Measurements from ENCODE around the gene GPATCH8. TPM values are rescaled to one million over a fixed set of nuclear protein-coding genes. Genes with fewer than 3 reads are reported as not detected.

The GPATCH8 gene
- total and polyA plus RNA-seq, 2 donors (not counting 3 experiments of a cell fraction or from before 2014, with no cell fraction given) = 14.6 to 35.3 TPM

- intact Hi-C loops (cut with micrococcal nuclease) (no loop called here), dilution Hi-C loops (cut with MboI; ENCODE audit: extremely low pct_ligation_motif_present, low sequenced_read_pairs) (no loop called here)
- DNase-seq (ENCODE audit: low read depth, low spot score) = no peak
- FAIRE-seq = no peak
- H3K36me3 ChIP-seq (ENCODE audit: control insufficient read depth in 2 of 2, extremely low read depth in 1 of 2, insufficient read depth in 2 of 2, low read length in 2 of 2) = peaks cover 8 to 25% of the 10 kb centered on the region in 2 experiments
- H4K20me1 ChIP-seq (replicated peaks; ENCODE audit: control insufficient read depth, extremely low read depth, insufficient read depth, low read length) = no peaks in the 10 kb centered on the region
- ChIA-PET CTCF (interaction anchor here (1.0 to 9.2 kb wide), 3 partner anchors 48 to 126 kb away, joined by 3 to 86 read pairs (median 5); no protein-coding TSS in a partner anchor), POLR2A (no interaction called here)
- no peak overlapping the region for H3K9ac ChIP-seq (replicated peaks; ENCODE audit: extremely low read depth, insufficient read depth, low read length)
- BruUV-seq (replicated peaks) = TSS peak; percentile 3
- no peaks in the 10 kb centered on the region for H3K79me2 ChIP-seq (ENCODE audit: control insufficient read depth, insufficient read depth, low read length)
- no peaks in the 10 kb centered on the region for H3K27me3 ChIP-seq (ENCODE audit: control insufficient read depth in 2 of 2, insufficient read depth in 2 of 2, low read length in 2 of 2)
- H3K4me1 ChIP-seq (ENCODE audit: control insufficient read depth, extremely low read depth, insufficient read depth, low read length) = no peaks in the 10 kb centered on the region
- no peak for TF ChIP-seq GATA2 (IDR thresholded peaks at IDR 0.05; ENCODE audit: insufficient read depth, insufficient read length, low read depth, low read length)
- no peak for TF ChIP-seq JUN (IDR thresholded peaks at IDR 0.05; ENCODE audit: borderline replicate concordance, insufficient read depth, insufficient read length, low read depth)
- no peak for TF ChIP-seq FOS (IDR thresholded peaks at IDR 0.05; ENCODE audit: borderline replicate concordance, insufficient read depth, low read length)
- TF ChIP-seq, protein P1, sequence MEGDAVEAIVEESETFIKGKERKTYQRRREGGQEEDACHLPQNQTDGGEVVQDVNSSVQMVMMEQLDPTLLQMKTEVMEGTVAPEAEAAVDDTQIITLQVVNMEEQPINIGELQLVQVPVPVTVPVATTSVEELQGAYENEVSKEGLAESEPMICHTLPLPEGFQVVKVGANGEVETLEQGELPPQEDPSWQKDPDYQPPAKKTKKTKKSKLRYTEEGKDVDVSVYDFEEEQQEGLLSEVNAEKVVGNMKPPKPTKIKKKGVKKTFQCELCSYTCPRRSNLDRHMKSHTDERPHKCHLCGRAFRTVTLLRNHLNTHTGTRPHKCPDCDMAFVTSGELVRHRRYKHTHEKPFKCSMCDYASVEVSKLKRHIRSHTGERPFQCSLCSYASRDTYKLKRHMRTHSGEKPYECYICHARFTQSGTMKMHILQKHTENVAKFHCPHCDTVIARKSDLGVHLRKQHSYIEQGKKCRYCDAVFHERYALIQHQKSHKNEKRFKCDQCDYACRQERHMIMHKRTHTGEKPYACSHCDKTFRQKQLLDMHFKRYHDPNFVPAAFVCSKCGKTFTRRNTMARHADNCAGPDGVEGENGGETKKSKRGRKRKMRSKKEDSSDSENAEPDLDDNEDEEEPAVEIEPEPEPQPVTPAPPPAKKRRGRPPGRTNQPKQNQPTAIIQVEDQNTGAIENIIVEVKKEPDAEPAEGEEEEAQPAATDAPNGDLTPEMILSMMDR (IDR thresholded peaks at IDR 0.05; ENCODE audit: extremely low read depth in 1 of 2, insufficient read depth in 1 of 2, low read depth in 1 of 2, low read length in 2 of 2) = no peak
- no peak overlapping the region for H3K27ac ChIP-seq (ENCODE audit: insufficient read depth, low read depth, low read length)
- H2AFZ ChIP-seq (ENCODE audit: low read depth, low read length) = no peak overlapping the region
- no peak overlapping the region for H3K4me3 ChIP-seq (replicated peaks in 1 of 3; ENCODE audit: insufficient read depth in 1 of 3, low read depth in 1 of 3, low read length in 3 of 3)
- H3K9me1 ChIP-seq (replicated peaks; ENCODE audit: control insufficient read depth, extremely low read depth, insufficient read depth, low read length) = no peaks in the 10 kb centered on the region
- H3K9me3 ChIP-seq (replicated peaks; ENCODE audit: control insufficient read depth, insufficient read depth, low read length) = no peaks in the 10 kb centered on the region
- H3K4me2 ChIP-seq (ENCODE audit: insufficient read depth, low read length) = no peak overlapping the region
Observed at GRCh38 chr17:44396946-44397345, 106.3 kb downstream of the GPATCH8 start.

DNA sequence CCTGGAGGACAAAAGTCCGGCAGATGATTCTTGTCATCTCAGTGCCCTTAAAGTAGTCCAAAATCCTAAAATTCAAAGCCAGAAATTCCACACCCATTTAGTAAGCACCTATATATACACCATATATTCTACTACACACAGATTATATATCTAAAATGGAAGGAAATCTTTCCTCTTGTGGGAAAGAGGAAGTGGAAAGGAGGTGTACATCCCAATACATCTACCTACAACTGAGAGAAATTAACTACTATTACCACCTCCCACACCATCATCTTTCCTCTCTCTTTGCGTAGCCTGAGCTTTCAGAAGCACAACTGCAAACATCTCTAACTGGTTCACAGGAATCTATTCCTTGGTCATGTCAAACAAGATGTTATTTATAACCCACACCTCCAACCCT, 108.4 kb downstream of the GPATCH8 start:
- H3K4me2 ChIP-seq (ENCODE audit: insufficient read depth, low read length) = no peak overlapping the region
- no peak overlapping the region for H2AFZ ChIP-seq (ENCODE audit: low read depth, low read length)
- no peaks in the 10 kb centered on the region for H3K9me1 ChIP-seq (replicated peaks; ENCODE audit: control insufficient read depth, extremely low read depth, insufficient read depth, low read length)
- intact Hi-C loops (cut with micrococcal nuclease) = no loop called here
- no peaks in the 10 kb centered on the region for H3K79me2 ChIP-seq (ENCODE audit: control insufficient read depth, insufficient read depth, low read length)
- no peak overlapping the region for H3K27ac ChIP-seq (ENCODE audit: insufficient read depth, low read depth, low read length)
- H3K27me3 ChIP-seq (ENCODE audit: control insufficient read depth in 2 of 2, insufficient read depth in 2 of 2, low read length in 2 of 2) = no peaks in the 10 kb centered on the region
- BruUV-seq (replicated peaks) = no TSS peak
- TF ChIP-seq POLR2A (IDR thresholded peaks at IDR 0.05; ENCODE audit: low read depth, low read length) (no peak), FOS (IDR thresholded peaks at IDR 0.05; ENCODE audit: borderline replicate concordance, insufficient read depth, low read length) (no peak), EZH2 (IDR thresholded peaks at IDR 0.05; ENCODE audit: borderline replicate concordance, low read depth, low read length, severe bottlenecking) (no peak), JUN (IDR thresholded peaks at IDR 0.05; ENCODE audit: borderline replicate concordance, insufficient read depth, insufficient read length, low read depth) (no peak), MYC (IDR thresholded peaks at IDR 0.05; ENCODE audit: low read depth, low read length) (no peak), POLR2AphosphoS5 (IDR thresholded peaks at IDR 0.05; ENCODE audit: insufficient read depth, low read depth, low read length) (no peak), GATA2 (IDR thresholded peaks at IDR 0.05; ENCODE audit: insufficient read depth, insufficient read length, low read depth, low read length) (no peak)
- TF ChIP-seq, protein P1 (IDR thresholded peaks at IDR 0.05; ENCODE audit: extremely low read depth in 1 of 2, insufficient read depth in 1 of 2, low read depth in 1 of 2, low read length in 2 of 2) = no peak
- TF ChIP-seq, protein P2, sequence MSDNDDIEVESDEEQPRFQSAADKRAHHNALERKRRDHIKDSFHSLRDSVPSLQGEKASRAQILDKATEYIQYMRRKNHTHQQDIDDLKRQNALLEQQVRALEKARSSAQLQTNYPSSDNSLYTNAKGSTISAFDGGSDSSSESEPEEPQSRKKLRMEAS (IDR thresholded peaks at IDR 0.05; ENCODE audit: insufficient read depth, insufficient read length) = no peak
- no peaks in the 10 kb centered on the region for H3K9me3 ChIP-seq (replicated peaks; ENCODE audit: control insufficient read depth, insufficient read depth, low read length)
- no peaks in the 10 kb centered on the region for H3K4me1 ChIP-seq (ENCODE audit: control insufficient read depth, extremely low read depth, insufficient read depth, low read length)
- H3K4me3 ChIP-seq (replicated peaks in 1 of 3; ENCODE audit: insufficient read depth in 1 of 3, low read depth in 1 of 3, low read length in 3 of 3) = no peak overlapping the region
- FAIRE-seq (no peak), DNase-seq (ENCODE audit: low read depth, low spot score) (no peak)
- peaks cover 2 to 17% of the 10 kb centered on the region in 2 experiments for H3K36me3 ChIP-seq (ENCODE audit: control insufficient read depth in 2 of 2, extremely low read depth in 1 of 2, insufficient read depth in 2 of 2, low read length in 2 of 2)
- dilution Hi-C loops (cut with MboI; ENCODE audit: extremely low pct_ligation_motif_present, low sequenced_read_pairs) = no loop called here
- H4K20me1 ChIP-seq (replicated peaks; ENCODE audit: control insufficient read depth, extremely low read depth, insufficient read depth, low read length) = no peaks in the 10 kb centered on the region
- CTCF ChIA-PET = interaction anchor here (9.2 kb wide), 1 partner anchor 128 kb away, joined by 86 read pairs; no protein-coding TSS in a partner anchor
- POLR2A ChIA-PET = no interaction called here
- H3K9ac ChIP-seq (replicated peaks; ENCODE audit: extremely low read depth, insufficient read depth, low read length) = no peak overlapping the region

Data from endothelial cell of umbilical vein (primary cell).